ENCODE results near the gene PCDHGA1. TPM values are rescaled to one million over a fixed set of nuclear protein-coding genes. Genes with fewer than 3 reads are reported as not detected.
"Not testable (repeated sequence)": the region's sequence is repeated elsewhere in the genome, so short reads cannot be mapped to it uniquely, and the experiment has no call there.

PCDHGA1 gene
- total RNA-seq, 1 experiment from 2014 or later = 0.63 TPM

- H3K4me2 ChIP-seq (ENCODE audit: insufficient read depth, insufficient read length, low read length); H2BK20ac ChIP-seq (ENCODE audit: low read depth, low read length, poor library complexity, severe bottlenecking): not testable (repeated sequence)
- H3K9me3 Mint-ChIP-seq = peaks cover 54 to 72% of the 10 kb centered on the region in 2 experiments
Observed at GRCh38 chr5:141397756-141398551, 67.6 kb downstream of the PCDHGA1 start, which contains the start of gene PCDHGB5. Gene PCDHGB5, plus strand, starts transcription at chr5:141397947. Its CDS starts 181 bp downstream, at chr5:141398128.

More at GRCh38 chr5:141397756-141398551, 67.6 kb downstream of the PCDHGA1 start, which contains the start of gene PCDHGB5:
- H3K56ac ChIP-seq (ENCODE audit: insufficient read length, low read depth, low read length); H3K23me2 ChIP-seq (ENCODE audit: insufficient read length, low read depth, low read length, poor library complexity, severe bottlenecking); H4K20me1 ChIP-seq (ENCODE audit: control insufficient read depth, insufficient read depth, insufficient read length); H3K18ac ChIP-seq (ENCODE audit: insufficient read length, low read depth, low read length); H3K79me2 ChIP-seq (ENCODE audit: insufficient read depth, low read length); H4K8ac ChIP-seq (replicated peaks; ENCODE audit: insufficient read length, low read depth, low read length); H2AK5ac ChIP-seq (ENCODE audit: insufficient read length, low read length); H3T11ph ChIP-seq (ENCODE audit: low read length); H3K4ac ChIP-seq (ENCODE audit: low read depth, low read length); H2BK15ac ChIP-seq (ENCODE audit: low read depth, low read length); H3K4me1 ChIP-seq (ENCODE audit: insufficient read depth, low read length); H3K9ac ChIP-seq (ENCODE audit: extremely low read depth, insufficient read length, low read length); H3K27me3 ChIP-seq (ENCODE audit: insufficient read depth, low read length); H2BK12ac ChIP-seq (ENCODE audit: insufficient read length, low read depth, low read length); H3K27ac ChIP-seq (ENCODE audit: insufficient read length, low read depth, low read length); H2BK5ac ChIP-seq (ENCODE audit: insufficient read length, low read length); H2AFZ ChIP-seq (ENCODE audit: low read length); H2BK120ac ChIP-seq (ENCODE audit: low read depth, low read length, poor library complexity, severe bottlenecking); H3K4me1 Mint-ChIP-seq; H4K5ac ChIP-seq (ENCODE audit: insufficient read length, low read depth, low read length); H3K27ac Mint-ChIP-seq; H4K91ac ChIP-seq (ENCODE audit: insufficient read length, low read depth, low read length); H3K27me3 Mint-ChIP-seq (ENCODE audit: low read depth); H3K14ac ChIP-seq (ENCODE audit: insufficient read depth, low read length); H3K79me1 ChIP-seq (ENCODE audit: insufficient read depth, low read depth, low read length, poor library complexity, severe bottlenecking); H3K23ac ChIP-seq (ENCODE audit: insufficient read length, low read depth, low read length): not testable (repeated sequence)
- no CpG with 5 or more reads among the region's 43 CpGs for WGBS (ENCODE audit: extremely low coverage, insufficient read length, low lambda C conversion rate)
- Mint-ChIP-seq H3K36me3 (ENCODE audit: insufficient read depth in 1 of 3, low read depth in 3 of 3) (peaks cover 26 to 51% (median 50%) of the 10 kb centered on the region in 3 experiments), H3K4me3 (peak within 1 kb of the TSS in 1 of 2 experiments; percentile 57; a peak in 2 of 5 replicates)
- peaks cover 36% of the 10 kb centered on the region for H3K9me3 ChIP-seq (ENCODE audit: control insufficient read depth, low read depth, low read length)
- TF ChIP-seq CTCF (conservative IDR thresholded peaks at IDR 0.05) = peak; percentile 61
- peak; percentile 47 for DNase-seq
